PC-3 (cell line): ENCODE results near the gene STPG3.

Experiments
- CTCF ChIP-seq: fragments of 300-600 bp; sonication (generic); conservative IDR thresholded peaks from 2 replicates; pipeline ENCODE4 v1.5.1; 2017; ENCODE audit warnings: antibody characterized with exemption, low read depth, mild to moderate bottlenecking, low read length
- EZH2 ChIP-seq: fragments of 300-600 bp; sonication (generic); IDR thresholded peaks from one replicate; pipeline ENCODE4 v1.6.1; 2017; ENCODE audit warnings: antibody characterized with exemption, mild to moderate bottlenecking, low read length; ENCODE audit not compliant: unreplicated experiment

- TF ChIP-seq CTCF (no peak), EZH2 (no peak)
Observed at GRCh38 chr9:137266162-137266527, 15.1 kb downstream of the STPG3 start.
